Measurements from ENCODE around the gene S1PR1. TPM values are rescaled to one million over a fixed set of nuclear protein-coding genes. Genes with fewer than 3 reads are reported as not detected.

S1PR1 gene
- total RNA-seq, 1 experiment from 2014 or later, result 0.68 TPM

DNA sequence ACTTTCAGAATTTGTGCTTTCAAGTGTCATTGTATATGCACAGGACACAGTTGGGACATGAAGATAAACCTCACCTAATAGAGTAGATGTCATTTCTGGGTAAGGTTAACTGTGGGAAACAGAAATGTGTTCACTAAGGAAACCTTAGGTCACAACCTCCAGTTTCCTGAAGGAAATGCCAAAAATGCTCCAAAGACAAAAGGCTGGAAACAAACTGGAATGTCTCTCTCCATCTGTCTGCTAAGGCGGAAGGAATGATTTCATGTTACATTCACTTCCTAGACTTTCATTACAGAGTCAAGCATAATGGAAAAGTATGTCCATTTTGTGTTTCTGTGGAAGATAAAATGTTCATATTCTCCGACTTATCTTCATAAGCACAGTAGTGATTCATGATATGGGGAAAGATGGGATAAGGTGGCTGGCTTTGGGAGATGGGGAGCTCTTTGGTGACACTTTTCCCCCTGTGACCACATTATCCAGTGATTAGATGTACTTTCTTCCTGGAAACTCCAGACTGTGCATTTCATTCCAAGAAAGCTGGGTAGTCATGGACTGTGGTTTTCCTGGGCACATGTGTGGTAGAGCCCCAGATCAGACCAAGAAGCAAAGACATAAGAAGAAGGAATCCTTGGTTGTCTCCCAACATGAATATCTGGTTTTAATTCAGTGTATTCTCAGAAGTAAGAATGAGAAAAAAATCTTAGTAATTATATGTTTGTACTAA is 5.7 kb downstream of the S1PR1 start:
- Histone ChIP-seq H3K79me2 (ENCODE audit: low read depth) (no peaks in the 10 kb centered on the region), H3K4me3 (no peak overlapping the region), H3K27ac (no peak overlapping the region), H3K36me3 (ENCODE audit: low read depth) (no peaks in the 10 kb centered on the region), H2AFZ (no peak overlapping the region), H3K9me3 (ENCODE audit: insufficient read depth, low read depth) (no peaks in the 10 kb centered on the region), H3F3A (ENCODE audit: insufficient read depth, low read depth) (no peaks in the 10 kb centered on the region), H3K4me1 (replicated peaks; ENCODE audit: insufficient read depth) (peaks cover 2% of the 10 kb centered on the region), H3K9me2 (ENCODE audit: insufficient read depth) (no peaks in the 10 kb centered on the region), H4K20me1 (ENCODE audit: insufficient read depth) (no peaks in the 10 kb centered on the region), H3K4me2 (no peak overlapping the region), H3K27me3 (ENCODE audit: insufficient read depth, low read depth) (peaks cover 2% of the 10 kb centered on the region; the same call in 1 of the 2 replicates)
- POLR2A ChIA-PET (ENCODE audit: unreplicated experiment), result no interaction called here
- BruUV-seq (replicated peaks), result no TSS peak
- no peak for TF ChIP-seq EZH2 (IDR thresholded peaks at IDR 0.05; ENCODE audit: low read depth)
- TF ChIP-seq, protein P1, sequence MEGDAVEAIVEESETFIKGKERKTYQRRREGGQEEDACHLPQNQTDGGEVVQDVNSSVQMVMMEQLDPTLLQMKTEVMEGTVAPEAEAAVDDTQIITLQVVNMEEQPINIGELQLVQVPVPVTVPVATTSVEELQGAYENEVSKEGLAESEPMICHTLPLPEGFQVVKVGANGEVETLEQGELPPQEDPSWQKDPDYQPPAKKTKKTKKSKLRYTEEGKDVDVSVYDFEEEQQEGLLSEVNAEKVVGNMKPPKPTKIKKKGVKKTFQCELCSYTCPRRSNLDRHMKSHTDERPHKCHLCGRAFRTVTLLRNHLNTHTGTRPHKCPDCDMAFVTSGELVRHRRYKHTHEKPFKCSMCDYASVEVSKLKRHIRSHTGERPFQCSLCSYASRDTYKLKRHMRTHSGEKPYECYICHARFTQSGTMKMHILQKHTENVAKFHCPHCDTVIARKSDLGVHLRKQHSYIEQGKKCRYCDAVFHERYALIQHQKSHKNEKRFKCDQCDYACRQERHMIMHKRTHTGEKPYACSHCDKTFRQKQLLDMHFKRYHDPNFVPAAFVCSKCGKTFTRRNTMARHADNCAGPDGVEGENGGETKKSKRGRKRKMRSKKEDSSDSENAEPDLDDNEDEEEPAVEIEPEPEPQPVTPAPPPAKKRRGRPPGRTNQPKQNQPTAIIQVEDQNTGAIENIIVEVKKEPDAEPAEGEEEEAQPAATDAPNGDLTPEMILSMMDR (conservative IDR thresholded peaks at IDR 0.05), result no peak
- intact Hi-C loops (cut with micrococcal nuclease; ENCODE audit: unreplicated experiment), result no loop called here
- CTCF ChIA-PET, result no interaction called here
- DNase-seq, result no peak

- no peak overlapping the region for H3K4me2 ChIP-seq
- no peak overlapping the region for H3K27ac ChIP-seq
- no peaks in the 10 kb centered on the region for H3K27me3 ChIP-seq (ENCODE audit: insufficient read depth, low read depth)
- intact Hi-C loops (cut with micrococcal nuclease; ENCODE audit: unreplicated experiment), result no loop called here
- no peaks in the 10 kb centered on the region for H3K79me2 ChIP-seq (ENCODE audit: low read depth)
- H2AFZ ChIP-seq, result no peak overlapping the region
- no peaks in the 10 kb centered on the region for H3K9me3 ChIP-seq (ENCODE audit: insufficient read depth, low read depth)
- no peak overlapping the region for H3K4me3 ChIP-seq
- ChIA-PET POLR2A (ENCODE audit: unreplicated experiment) (no interaction called here), CTCF (no interaction called here)
- H3F3A ChIP-seq (ENCODE audit: insufficient read depth, low read depth), result no peaks in the 10 kb centered on the region
- no peaks in the 10 kb centered on the region for H3K36me3 ChIP-seq (ENCODE audit: low read depth)
- H3K9me2 ChIP-seq (ENCODE audit: insufficient read depth), result no peaks in the 10 kb centered on the region
- DNase-seq, result no peak
- no peak for TF ChIP-seq EZH2 (IDR thresholded peaks at IDR 0.05; ENCODE audit: low read depth)
- TF ChIP-seq, protein P1 (conservative IDR thresholded peaks at IDR 0.05), result no peak
- BruUV-seq (replicated peaks), result no TSS peak
- H3K4me1 ChIP-seq (replicated peaks; ENCODE audit: insufficient read depth), result no peaks in the 10 kb centered on the region
- H4K20me1 ChIP-seq (ENCODE audit: insufficient read depth), result no peaks in the 10 kb centered on the region
Measured at GRCh38 chr1:101243751-101244150, 6.9 kb downstream of the S1PR1 start.

- Histone ChIP-seq H3K79me2 (ENCODE audit: low read depth) (no peaks in the 10 kb centered on the region), H3K27ac (no peak overlapping the region), H3K9me2 (ENCODE audit: insufficient read depth) (no peaks in the 10 kb centered on the region), H4K20me1 (ENCODE audit: insufficient read depth) (no peaks in the 10 kb centered on the region), H3K4me2 (no peak overlapping the region), H3K9me3 (ENCODE audit: insufficient read depth, low read depth) (no peaks in the 10 kb centered on the region), H3K36me3 (ENCODE audit: low read depth) (no peaks in the 10 kb centered on the region), H3F3A (ENCODE audit: insufficient read depth, low read depth) (no peaks in the 10 kb centered on the region), H3K4me1 (replicated peaks; ENCODE audit: insufficient read depth) (no peaks in the 10 kb centered on the region), H3K27me3 (ENCODE audit: insufficient read depth, low read depth) (no peaks in the 10 kb centered on the region), H3K4me3 (no peak overlapping the region), H2AFZ (no peak overlapping the region)
- CTCF ChIA-PET, result interaction anchor here (0.7 kb wide), 1 partner anchor 230 kb away, joined by 3 read pairs; no protein-coding TSS in a partner anchor
- no peak for TF ChIP-seq EZH2 (IDR thresholded peaks at IDR 0.05; ENCODE audit: low read depth)
- TF ChIP-seq, protein P1 (conservative IDR thresholded peaks at IDR 0.05), result no peak
- intact Hi-C loops (cut with micrococcal nuclease; ENCODE audit: unreplicated experiment), result no loop called here
- POLR2A ChIA-PET (ENCODE audit: unreplicated experiment), result no interaction called here
- no TSS peak for BruUV-seq (replicated peaks)
- no peak for DNase-seq
Measured at GRCh38 chr1:101244842-101245241, 8.0 kb downstream of the S1PR1 start.

All from PC-9 (cell line).